SK-N-SH (cell line): ENCODE results near the gene TRABD2A.

Experiments used
- EP300 ChIP-seq, 2 experiments: IDR thresholded peaks; 2 replicates each; pipeline versions ENCODE4 v1.4.0 to v1.6.1; 2012; ENCODE audit warnings: borderline replicate concordance in 1 of 2, low read depth in 1 of 2, low read length in 1 of 2
- EZH2phosphoT487 ChIP-seq: fragments of 200-600 bp; sonication (generic); IDR thresholded peaks from 2 replicates; pipeline ENCODE4 v1.6.1; 2017; ENCODE audit warnings: low read depth, mixed run types, mild to moderate bottlenecking, antibody characterized with exemption, moderate library complexity, borderline replicate concordance
- FOXJ3 ChIP-seq: sonication (generic); formaldehyde crosslinking; IDR thresholded peaks from 2 replicates; pipeline ENCODE4 v1.5.1; 2020; ENCODE audit warnings: mild to moderate bottlenecking, missing genetic modification reagents
- FOXM1 ChIP-seq: IDR thresholded peaks from 2 replicates; pipeline ENCODE4 v1.4.0; 2012; ENCODE audit warnings: low read depth, mild to moderate bottlenecking
- GABPA ChIP-seq: IDR thresholded peaks from 2 replicates; pipeline ENCODE4 v1.4.0; 2012; ENCODE audit warnings: low read depth, mild to moderate bottlenecking
- POLR2AphosphoS5 ChIP-seq: IDR thresholded peaks from 2 replicates; pipeline ENCODE4 v1.6.1; 2012; ENCODE audit warnings: low read depth, low read length
- RAD21 ChIP-seq: IDR thresholded peaks from 2 replicates; pipeline ENCODE4 v1.6.1; 2012; ENCODE audit warnings: mild to moderate bottlenecking, low read length
- YY1 ChIP-seq: IDR thresholded peaks from 2 replicates; pipeline ENCODE4 v1.4.0; 2012; ENCODE audit warnings: low read depth, mild to moderate bottlenecking
- TF ChIP-seq, protein P1 (sequence below): fragments of 200-600 bp; sonication (generic); IDR thresholded peaks from 2 replicates; pipeline ENCODE4 v1.6.1; 2017; ENCODE audit warnings: antibody characterized with exemption, mild to moderate bottlenecking, moderate library complexity
- TF ChIP-seq, protein P2 (sequence below): IDR thresholded peaks from 2 replicates; pipeline ENCODE4 v1.4.0; 2012; ENCODE audit warnings: low read depth, borderline replicate concordance

DNA sequence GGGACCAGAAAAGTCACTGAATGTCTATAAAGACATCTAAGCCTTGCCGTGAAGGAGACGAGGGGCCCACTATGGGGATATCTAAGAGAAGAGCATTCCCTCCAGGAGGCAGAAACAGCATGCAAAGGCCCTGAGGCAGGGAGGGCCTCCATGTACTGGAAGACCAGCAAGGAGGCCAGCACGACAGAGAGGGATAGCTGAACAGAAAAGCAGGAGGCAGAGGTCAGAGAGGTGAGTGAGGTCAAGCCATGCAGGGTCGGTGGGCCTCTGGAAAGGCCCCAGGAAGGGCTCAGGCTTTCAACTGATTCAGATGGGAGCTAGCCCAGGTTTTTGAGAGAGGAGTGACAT is 5.7 kb downstream of the TRABD2A start:
- TF ChIP-seq, protein P1, sequence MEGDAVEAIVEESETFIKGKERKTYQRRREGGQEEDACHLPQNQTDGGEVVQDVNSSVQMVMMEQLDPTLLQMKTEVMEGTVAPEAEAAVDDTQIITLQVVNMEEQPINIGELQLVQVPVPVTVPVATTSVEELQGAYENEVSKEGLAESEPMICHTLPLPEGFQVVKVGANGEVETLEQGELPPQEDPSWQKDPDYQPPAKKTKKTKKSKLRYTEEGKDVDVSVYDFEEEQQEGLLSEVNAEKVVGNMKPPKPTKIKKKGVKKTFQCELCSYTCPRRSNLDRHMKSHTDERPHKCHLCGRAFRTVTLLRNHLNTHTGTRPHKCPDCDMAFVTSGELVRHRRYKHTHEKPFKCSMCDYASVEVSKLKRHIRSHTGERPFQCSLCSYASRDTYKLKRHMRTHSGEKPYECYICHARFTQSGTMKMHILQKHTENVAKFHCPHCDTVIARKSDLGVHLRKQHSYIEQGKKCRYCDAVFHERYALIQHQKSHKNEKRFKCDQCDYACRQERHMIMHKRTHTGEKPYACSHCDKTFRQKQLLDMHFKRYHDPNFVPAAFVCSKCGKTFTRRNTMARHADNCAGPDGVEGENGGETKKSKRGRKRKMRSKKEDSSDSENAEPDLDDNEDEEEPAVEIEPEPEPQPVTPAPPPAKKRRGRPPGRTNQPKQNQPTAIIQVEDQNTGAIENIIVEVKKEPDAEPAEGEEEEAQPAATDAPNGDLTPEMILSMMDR = no peak
- TF ChIP-seq, protein P2, sequence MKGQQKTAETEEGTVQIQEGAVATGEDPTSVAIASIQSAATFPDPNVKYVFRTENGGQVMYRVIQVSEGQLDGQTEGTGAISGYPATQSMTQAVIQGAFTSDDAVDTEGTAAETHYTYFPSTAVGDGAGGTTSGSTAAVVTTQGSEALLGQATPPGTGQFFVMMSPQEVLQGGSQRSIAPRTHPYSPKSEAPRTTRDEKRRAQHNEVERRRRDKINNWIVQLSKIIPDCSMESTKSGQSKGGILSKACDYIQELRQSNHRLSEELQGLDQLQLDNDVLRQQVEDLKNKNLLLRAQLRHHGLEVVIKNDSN = no peak
- TF ChIP-seq EZH2phosphoT487 = no peak
- no peak for TF ChIP-seq YY1
- TF ChIP-seq RAD21 = no peak
- TF ChIP-seq EP300 (IDR thresholded peaks at IDR 0.05; ENCODE audit: borderline replicate concordance in 1 of 2, low read depth in 1 of 2, low read length in 1 of 2) = no peak
- TF ChIP-seq GABPA = no peak
- TF ChIP-seq FOXJ3 (CRISPR knock-in tag) = no peak
- no peak for TF ChIP-seq FOXM1
- TF ChIP-seq POLR2AphosphoS5 = no peak
